Heart right ventricle (tissue), 16 donors: ENCODE results near the gene SORCS3. TPM values are rescaled to one million over a fixed set of nuclear protein-coding genes. Genes with fewer than 3 reads are reported as not detected.

Experiments used
- ATAC-seq, 8 donors: fragments of 200-7000 bp; cut with Tn5 transposase; one replicate each; pipeline ENCODE4 v1.9.1; 2020; ENCODE audit warnings: mild to moderate bottlenecking in 8 of 8, moderate library complexity in 8 of 8, moderate number of reproducible peaks in 1 of 8
- DNase-seq, 2 donors: peaks; one replicate each; pipeline ENCODE4 v3.0.0-alpha.2; 2020
- H3K27ac ChIP-seq, 10 donors: fragments of 200-600 bp; sonication (generic) in 2 of 10; one replicate each; pipeline versions ENCODE4 v1.5.0 to v1.8.0; 2020 to 2022; ENCODE audit warnings: mild to moderate bottlenecking in 3 of 10
- H3K27me3 ChIP-seq, 7 donors: fragments of 200-600 bp; one replicate each; pipeline ENCODE4 v1.8.0; 2021 to 2022; ENCODE audit warnings: mild to moderate bottlenecking in 2 of 7
- H3K36me3 ChIP-seq, 9 donors: fragments of 200-600 bp; sonication (generic) in 1 of 9; one replicate each; pipeline versions ENCODE4 v1.5.0 to v1.8.0; 2020 to 2022; ENCODE audit warnings: mild to moderate bottlenecking in 2 of 9
- H3K4me1 ChIP-seq, 9 donors: fragments of 200-600 bp; sonication (generic) in 1 of 9; one replicate each; pipeline versions ENCODE4 v1.5.0 to v1.8.0; 2020 to 2022; ENCODE audit warnings: mild to moderate bottlenecking in 4 of 9
- H3K4me3 ChIP-seq, 10 donors: fragments of 200-600 bp; sonication (generic) in 2 of 10; one replicate each; pipeline versions ENCODE4 v1.5.0 to v1.8.0; 2020 to 2022; ENCODE audit warnings: mild to moderate bottlenecking in 7 of 10, moderate library complexity in 2 of 10
- H3K9me3 ChIP-seq, 11 donors: fragments of 200-600 bp in 10 of 11; sonication (generic) in 2 of 11; one replicate each; pipeline versions ENCODE4 v1.5.0 to v1.8.0; 2013 to 2022; ENCODE audit warnings: mild to moderate bottlenecking in 2 of 11, control low read depth in 1 of 11, moderate library complexity in 1 of 11
- CTCF ChIP-seq, 9 donors: fragments of 200-600 bp; sonication (generic) in 2 of 9; IDR thresholded peaks; one replicate each; pipeline versions ENCODE4 v1.5.0 to v1.8.0; 2021 to 2022; ENCODE audit warnings: antibody characterized with exemption in 9 of 9, mild to moderate bottlenecking in 5 of 9, moderate library complexity in 1 of 9
- WGBS, 2 donors: extraction: QIAGEN DNeasy Blood & Tissue Kit; methylation state at CpG; one replicate each; pipeline ENCODE4 v1.1.7; 2013; ENCODE audit warnings: inconsistent platforms in 1 of 2; 5-methylcytosine and 5-hydroxymethylcytosine counted together
- intact Hi-C, 10 donors: fragments of 100-400 bp; cut with DNase I; formaldehyde crosslinking; loops; one replicate each; pipeline versions ENCODE4 v1.11.1 to v1.14.2; 2022
- polyA plus RNA-seq, 2 donors: library from polyadenylated mRNA; stranded (reverse); fragments of 200-250 nt; gene quantifications; one replicate each; pipeline ENCODE4 v1.2.3, GENCODE V29; 2013
- total RNA-seq, 10 donors: library from RNA; stranded (reverse); fragmentation: NEBNext Ultra II Directional in 3 of 10; extraction: Animal tissue kit (Norgen Biotek cat#: 25700) in 3 of 10; gene quantifications; one replicate each; pipeline versions ENCODE4 v1.2.1 to v1.2.4, GENCODE V29; 2021 to 2023
- donor health status: Arrhythmogenic right ventricular cardiomyopathy.
- donor health status: ischemic (EF 13 %, LVEDD 7.1; RV severe dilation, severe dysfunction).
- donor health status: healthy with polysubstance abuse.
- donor health status: DM: no; HTN: yes; CAD: no.
- donor health status: DM: no; HTN: no; CAD: no.
- donor health status: ischemic (EF 25% LVEDD 6.9; RV normal size, moderate dysfunction).
- donor health status: ischemic (EF 25% LVEDD 5.7; RV mildly dilated, moderate dysfunction).
- donor health status: healthy.
- donor health status: DM: yes; HTN: yes; CAD: no.
- donor health status: Ischemic cardiomyopathy.
- donor health status: ischemic (EF 35%, LVEDD 5.7; RV mildly dilated, moderate dysfunction).
- donor health status: nonischemic (EF 11% LVEDD 7.7; RV severe dilation, severe dysfunction).
- donor health status: DM: yes; HTN: yes; CAD: no.
- donor health status: PGD.
- donor health status: ischemic (EF 29% LVEDD 5.4; RV normal size, mild dysfunction).
- donor health status: nonischemic (EF 23%, LVEDD 6.1; RV moderate dilation, normal function).

Gene SORCS3
- total and polyA plus RNA-seq, 12 donors = 0.01 to 0.09 (median 0.05) TPM; not detected in 4

GRCh38 chr10:104643303-104643663, 2.2 kb downstream of the SORCS3 start:
- H3K9me3 ChIP-seq = no peaks in the 10 kb centered on the region
- H3K36me3 ChIP-seq = no peaks in the 10 kb centered on the region
- ATAC-seq (no peak), DNase-seq (no peak)
- 81 to 82% methylated on average over 11 of the region's 11 CpGs for WGBS, 2 donors
- no peak overlapping the region for H3K27ac ChIP-seq
- H3K4me3 ChIP-seq = no peak overlapping the region
- peaks cover 10 to 98% (median 79%) of the 10 kb centered on the region in 7 donors for H3K27me3 ChIP-seq
- no peak for TF ChIP-seq CTCF (IDR thresholded peaks at IDR 0.05)
- intact Hi-C loops = loop anchor here in 7 of 10 donors (5.0 to 10.0 kb wide), 2 partner anchors 279 to 282 kb away; no protein-coding TSS in a partner anchor
- peaks cover 0 to 23% (median 8%) of the 10 kb centered on the region in 9 donors for H3K4me1 ChIP-seq

GRCh38 chr10:104646146-104646545, 5.1 kb downstream of the SORCS3 start:
- intact Hi-C loops = loop anchor here in 7 of 10 donors (5.0 to 10.0 kb wide), 2 partner anchors 131 to 279 kb away; no protein-coding TSS in a partner anchor
- no peak for DNase-seq
- peaks cover 5 to 83% (median 50%) of the 10 kb centered on the region in 7 donors for H3K27me3 ChIP-seq
- peaks cover 0 to 15% (median 0%) of the 10 kb centered on the region in 9 donors for H3K4me1 ChIP-seq
- H3K4me3 ChIP-seq = no peak overlapping the region
- no peaks in the 10 kb centered on the region for H3K9me3 ChIP-seq
- TF ChIP-seq CTCF (IDR thresholded peaks at IDR 0.05) = no peak
- no peaks in the 10 kb centered on the region for H3K36me3 ChIP-seq
- WGBS, 2 donors = 64 to 93% methylated on average over 1 of the region's 1 CpG
- no peak for ATAC-seq
- H3K27ac ChIP-seq = no peak overlapping the region

GRCh38 chr10:104648421-104648820, 7.3 kb downstream of the SORCS3 start:
- Histone ChIP-seq H3K9me3 (no peaks in the 10 kb centered on the region), H3K27me3 (peaks cover 0 to 60% (median 34%) of the 10 kb centered on the region in 7 donors), H3K27ac (no peak overlapping the region), H3K36me3 (no peaks in the 10 kb centered on the region), H3K4me3 (no peak overlapping the region), H3K4me1 (no peaks in the 10 kb centered on the region)
- 64 to 66% methylated on average over 3 of the region's 3 CpGs for WGBS, 2 donors
- DNase-seq (no peak), ATAC-seq (no peak)
- intact Hi-C loops = loop anchor here in 7 of 10 donors (5.0 to 10.0 kb wide), 2 partner anchors 129 to 276 kb away; no protein-coding TSS in a partner anchor
- no peak for TF ChIP-seq CTCF (IDR thresholded peaks at IDR 0.05)

- intact Hi-C loops = loop anchor here in 5 of 10 donors (1.0 to 10.0 kb wide), 5 partner anchors 125 to 277 kb away; no protein-coding TSS in a partner anchor
These were observed 9.0 kb downstream of the SORCS3 start for GRCh38 chr10:104650072-104650471.

More at GRCh38 chr10:104650072-104650471, 9.0 kb downstream of the SORCS3 start:
- Histone ChIP-seq H3K4me1 (no peaks in the 10 kb centered on the region), H3K9me3 (no peaks in the 10 kb centered on the region), H3K27ac (no peak overlapping the region), H3K36me3 (no peaks in the 10 kb centered on the region), H3K4me3 (no peak overlapping the region), H3K27me3 (peaks cover 0 to 45% (median 20%) of the 10 kb centered on the region in 7 donors)
- DNase-seq (no peak), ATAC-seq (peak in 4 of 8 donors; percentile 33 to 62 (median 46))
- peak in 8 of 9 donors; percentile 14 to 55 (median 45) for TF ChIP-seq CTCF (IDR thresholded peaks at IDR 0.05)
- 46 to 57% methylated on average over 1 of the region's 1 CpG for WGBS, 2 donors
